ENCODE measurements around the gene SLC6A4. TPM values are rescaled to one million over a fixed set of nuclear protein-coding genes. Genes with fewer than 3 reads are reported as not detected.

The SLC6A4 gene
- total RNA-seq, 1 experiment from 2014 or later = 0.02 TPM

GRCh38 chr17:30217746-30218245 is 17.7 kb downstream of the SLC6A4 start:
- H3K4me1 Mint-ChIP-seq = peaks cover 3 to 14% of the 10 kb centered on the region in 2 experiments
- peaks cover 3% of the 10 kb centered on the region for H3K23me2 ChIP-seq (ENCODE audit: insufficient read length, low read depth, low read length, poor library complexity, severe bottlenecking)
- no peaks in the 10 kb centered on the region for H3K27me3 ChIP-seq (ENCODE audit: insufficient read depth, low read length)
- no peak for TF ChIP-seq CTCF (conservative IDR thresholded peaks at IDR 0.05)
- no peak overlapping the region for H3K56ac ChIP-seq (ENCODE audit: insufficient read length, low read depth, low read length)
- no peak overlapping the region for H3K4me2 ChIP-seq (ENCODE audit: insufficient read depth, insufficient read length, low read length)
- no peaks in the 10 kb centered on the region for H3K4me1 ChIP-seq (ENCODE audit: insufficient read depth, low read length)
- H3K36me3 Mint-ChIP-seq (ENCODE audit: insufficient read depth in 1 of 3, low read depth in 3 of 3) = no peaks in the 10 kb centered on the region; a peak in 2 of 7 replicates
- no peak overlapping the region for H3K14ac ChIP-seq (ENCODE audit: insufficient read depth, low read length)
- no CpG with 5 or more reads among the region's 11 CpGs for WGBS (ENCODE audit: extremely low coverage, insufficient read length, low lambda C conversion rate)
- no peak for DNase-seq
- H4K8ac ChIP-seq (replicated peaks; ENCODE audit: insufficient read length, low read depth, low read length) = no peak overlapping the region
- H2BK12ac ChIP-seq (ENCODE audit: insufficient read length, low read depth, low read length) = no peak overlapping the region
- no peak overlapping the region for H2BK5ac ChIP-seq (ENCODE audit: insufficient read length, low read length)
- no peaks in the 10 kb centered on the region; the same call in none of the 2 replicates for H3K27me3 Mint-ChIP-seq (ENCODE audit: low read depth)
- H3K9me3 Mint-ChIP-seq = peaks cover 0 to 3% of the 10 kb centered on the region in 2 experiments; a peak in 2 of 5 replicates
- no peak overlapping the region for H3T11ph ChIP-seq (ENCODE audit: low read length)
- H4K20me1 ChIP-seq (ENCODE audit: control insufficient read depth, insufficient read depth, insufficient read length) = no peaks in the 10 kb centered on the region
- H2AK5ac ChIP-seq (ENCODE audit: insufficient read length, low read length) = no peak overlapping the region
- no peaks in the 10 kb centered on the region for H3K79me2 ChIP-seq (ENCODE audit: insufficient read depth, low read length)
- H3K9ac ChIP-seq (ENCODE audit: extremely low read depth, insufficient read length, low read length) = no peak overlapping the region
- no peak overlapping the region for H3K4me3 Mint-ChIP-seq
- no peak overlapping the region for H4K5ac ChIP-seq (ENCODE audit: insufficient read length, low read depth, low read length)
- no peak overlapping the region for H2BK15ac ChIP-seq (ENCODE audit: low read depth, low read length)
- no peaks in the 10 kb centered on the region for H3K9me3 ChIP-seq (ENCODE audit: control insufficient read depth, low read depth, low read length)
- H3K79me1 ChIP-seq (ENCODE audit: insufficient read depth, low read depth, low read length, poor library complexity, severe bottlenecking) = no peaks in the 10 kb centered on the region
- no peak overlapping the region for H3K27ac ChIP-seq (ENCODE audit: insufficient read length, low read depth, low read length)
- H4K91ac ChIP-seq (ENCODE audit: insufficient read length, low read depth, low read length) = no peak overlapping the region
- no peak overlapping the region for H2BK120ac ChIP-seq (ENCODE audit: low read depth, low read length, poor library complexity, severe bottlenecking)
- no peak overlapping the region for H2AFZ ChIP-seq (ENCODE audit: low read length)
- H3K4ac ChIP-seq (ENCODE audit: low read depth, low read length) = no peak overlapping the region
- no peak overlapping the region for H2BK20ac ChIP-seq (ENCODE audit: low read depth, low read length, poor library complexity, severe bottlenecking)
- no peak overlapping the region for H3K18ac ChIP-seq (ENCODE audit: insufficient read length, low read depth, low read length)
- no peak overlapping the region for H3K23ac ChIP-seq (ENCODE audit: insufficient read length, low read depth, low read length)
- H3K27ac Mint-ChIP-seq = no peak overlapping the region

All from H9 (cell line).